Caki2 (cell line): ENCODE measurements around the gene RNF167. TPM values are rescaled to one million over a fixed set of nuclear protein-coding genes. Genes with fewer than 3 reads are reported as not detected.

Source experiments
- DNase-seq: peaks from one replicate; pipeline ENCODE4 v3.0.0-alpha.2; 2015; ENCODE audit warnings: low read depth
- in situ Hi-C: cut with HindIII; loops from 2 replicates; pipeline ENCODE4 v1.10.0; 2016; ENCODE audit warnings: low sequenced_read_pairs, low pct_unique_long_range_greater_than_20kb, mixed read lengths
- total RNA-seq: library from RNA; depleted of rRNA; stranded (reverse); fragments of >200 nt; shearing (Covaris generic); gene quantifications from 2 replicates; pipeline ENCODE4 v1.2.3, GENCODE V29; 2014; ENCODE audit warnings: low replicate concordance; rRNA removed

Gene RNF167
- total RNA-seq: 45.6 and 57.1 TPM in 2 replicates

GRCh38 chr17:4939796-4940554 is at the start of gene RNF167, which contains the start of gene SLC25A11:
Gene RNF167, plus strand, starts transcription at chr17:4940268. Its CDS starts 642 bp downstream, at chr17:4940910.
Gene SLC25A11, minus strand, starts transcription at chr17:4940046. Its CDS starts 136 bp downstream, at chr17:4939910.
- peak; percentile 98 for DNase-seq
- in situ Hi-C loops: no loop called here

DNA sequence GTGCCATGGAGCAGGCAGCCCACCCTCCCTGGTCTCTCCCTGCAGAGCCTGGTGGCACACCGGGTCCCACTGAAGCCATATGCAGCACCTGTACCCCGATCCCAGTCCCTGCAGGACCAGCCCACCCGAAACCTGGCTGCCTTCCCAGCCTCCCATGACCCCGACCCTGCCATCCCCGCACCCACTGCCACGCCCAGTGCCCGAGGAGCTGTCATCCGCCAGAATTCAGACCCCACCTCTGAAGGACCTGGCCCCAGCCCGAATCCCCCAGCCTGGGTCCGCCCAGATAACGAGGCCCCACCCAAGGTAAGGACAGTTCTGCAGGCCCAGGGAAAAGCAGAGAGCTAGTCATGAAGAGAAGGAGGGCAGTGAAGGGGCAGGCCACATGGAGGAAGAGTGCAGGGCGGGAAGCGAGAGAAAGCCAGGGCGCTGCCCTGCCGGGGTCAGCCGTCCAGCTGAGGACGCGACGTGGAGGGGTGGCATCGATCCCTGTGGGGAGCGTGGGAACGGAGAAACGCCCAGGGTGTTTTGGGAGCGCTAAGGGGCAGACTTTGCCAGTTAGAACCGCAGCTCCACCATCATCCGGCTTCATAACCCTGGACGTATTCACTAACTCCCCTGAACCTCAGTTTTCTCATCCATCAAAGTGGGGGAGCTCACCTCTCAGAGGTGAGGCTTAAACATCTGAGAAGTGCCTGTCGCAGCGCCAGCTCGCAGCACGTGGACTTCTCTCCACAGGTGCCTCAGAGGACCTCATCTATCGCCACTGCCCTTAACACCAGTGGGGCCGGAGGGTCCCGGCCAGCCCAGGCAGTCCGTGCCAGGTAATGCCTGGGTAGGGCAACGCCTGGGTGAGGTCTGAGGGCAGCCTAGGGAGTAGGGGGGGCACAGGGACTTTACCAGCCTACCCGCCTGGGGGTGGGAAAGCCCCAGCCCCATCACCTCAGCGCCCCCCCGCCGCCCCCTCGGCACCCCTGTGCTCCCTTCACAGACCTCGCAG is 48.4 kb upstream of the RNF167 start:
- in situ Hi-C loops: no loop called here
- no peak for DNase-seq

DNA sequence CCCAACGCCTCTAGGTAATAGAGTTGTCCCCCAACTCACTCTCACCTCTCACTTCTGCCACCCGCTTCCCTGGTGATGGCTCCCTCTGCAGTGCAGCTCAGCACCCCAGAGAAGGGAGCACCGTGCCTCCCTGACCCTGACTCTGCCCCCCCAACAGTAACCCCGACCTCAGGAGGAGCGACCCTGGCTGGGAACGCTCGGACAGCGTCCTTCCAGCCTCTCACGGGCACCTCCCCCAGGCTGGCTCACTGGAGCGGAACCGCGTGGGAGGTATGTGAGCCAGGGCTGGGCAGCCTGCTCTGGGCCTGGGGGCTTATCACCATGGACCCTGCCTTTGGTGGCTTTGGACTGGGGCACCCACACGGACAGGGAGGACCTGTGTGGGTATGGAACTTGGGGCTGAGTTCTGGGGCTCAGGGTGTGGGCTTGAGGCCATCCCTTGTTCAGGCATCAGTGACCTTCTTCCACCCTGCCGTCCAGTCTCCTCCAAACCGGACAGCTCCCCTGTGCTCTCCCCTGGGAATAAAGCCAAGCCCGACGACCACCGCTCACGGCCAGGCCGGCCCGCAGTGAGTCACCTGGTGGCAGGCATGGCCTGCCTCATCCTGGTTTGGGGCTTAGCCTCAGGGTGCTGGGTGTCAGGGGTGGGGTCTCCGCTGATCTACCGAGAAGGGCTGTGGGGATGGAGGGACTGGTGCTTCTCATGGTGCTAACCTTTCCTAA is 47.4 kb upstream of the RNF167 start:
- no peak for DNase-seq
- in situ Hi-C loops: no loop called here

DNA sequence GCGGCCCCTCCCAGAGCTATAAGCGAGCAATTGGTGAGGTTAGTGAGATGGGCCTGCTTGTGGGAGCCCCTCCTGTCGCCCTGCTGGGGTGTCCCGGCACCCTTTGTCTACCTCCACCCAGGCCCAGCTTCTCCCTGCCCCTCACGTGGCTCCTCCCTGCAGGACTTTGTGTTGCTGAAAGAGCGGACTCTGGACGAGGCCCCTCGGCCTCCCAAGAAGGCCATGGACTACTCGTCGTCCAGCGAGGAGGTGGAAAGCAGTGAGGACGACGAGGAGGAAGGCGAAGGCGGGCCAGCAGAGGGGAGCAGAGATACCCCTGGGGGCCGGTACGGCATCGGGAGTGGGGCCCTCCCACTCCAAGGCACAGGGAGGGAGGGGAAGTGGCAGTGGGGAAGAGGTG is 46.8 kb upstream of the RNF167 start:
- DNase-seq: no peak
- in situ Hi-C loops: no loop called here

- in situ Hi-C loops: no loop called here
- DNase-seq: no peak
These were observed 46.1 kb upstream of the RNF167 start for GRCh38 chr17:4893721-4894560.

GRCh38 chr17:4895121-4895520 is 44.9 kb upstream of the RNF167 start:
- no peak for DNase-seq
- in situ Hi-C loops: no loop called here

- in situ Hi-C loops: no loop called here
- DNase-seq: no peak
These were observed 44.3 kb upstream of the RNF167 start for GRCh38 chr17:4895657-4896331.

GRCh38 chr17:4896332-4897197 is 43.5 kb upstream of the RNF167 start:
- no peak for DNase-seq
- in situ Hi-C loops: no loop called here

DNA sequence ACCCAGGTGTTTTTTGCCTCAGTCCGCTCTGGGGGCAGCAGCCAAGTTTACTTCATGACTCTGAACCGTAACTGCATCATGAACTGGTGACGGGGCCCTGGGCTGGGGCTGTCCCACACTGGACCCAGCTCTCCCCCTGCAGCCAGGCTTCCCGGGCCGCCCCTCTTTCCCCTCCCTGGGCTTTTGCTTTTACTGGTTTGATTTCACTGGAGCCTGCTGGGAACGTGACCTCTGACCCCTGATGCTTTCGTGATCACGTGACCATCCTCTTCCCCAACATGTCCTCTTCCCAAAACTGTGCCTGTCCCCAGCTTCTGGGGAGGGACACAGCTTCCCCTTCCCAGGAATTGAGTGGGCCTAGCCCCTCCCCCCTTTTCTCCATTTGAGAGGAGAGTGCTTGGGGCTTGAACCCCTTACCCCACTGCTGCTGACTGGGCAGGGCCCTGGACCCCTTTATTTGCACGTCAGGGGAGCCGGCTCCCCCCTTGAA is 42.8 kb upstream of the RNF167 start:
- in situ Hi-C loops: no loop called here
- DNase-seq: no peak

DNA sequence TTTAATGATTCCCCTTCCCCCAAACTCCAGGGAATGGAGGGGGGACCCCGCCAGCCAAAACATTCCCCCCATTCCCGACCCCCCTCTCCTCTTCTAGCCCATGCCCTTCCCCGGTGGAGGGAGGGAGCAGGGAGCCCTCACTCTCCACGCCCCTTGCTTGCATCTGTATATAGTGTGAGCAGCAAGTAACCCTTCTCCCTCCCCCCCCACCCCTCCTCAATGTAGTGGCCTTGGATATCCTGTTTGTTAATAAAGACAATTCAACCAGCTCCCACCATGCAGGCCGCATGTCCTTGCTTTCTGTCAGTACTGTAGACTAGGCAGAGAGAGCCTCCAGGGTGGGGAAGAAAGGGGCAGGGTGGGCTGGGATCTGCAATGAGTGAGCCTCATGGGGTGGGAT is 42.3 kb upstream of the RNF167 start:
- in situ Hi-C loops: no loop called here
- DNase-seq: no peak

DNA sequence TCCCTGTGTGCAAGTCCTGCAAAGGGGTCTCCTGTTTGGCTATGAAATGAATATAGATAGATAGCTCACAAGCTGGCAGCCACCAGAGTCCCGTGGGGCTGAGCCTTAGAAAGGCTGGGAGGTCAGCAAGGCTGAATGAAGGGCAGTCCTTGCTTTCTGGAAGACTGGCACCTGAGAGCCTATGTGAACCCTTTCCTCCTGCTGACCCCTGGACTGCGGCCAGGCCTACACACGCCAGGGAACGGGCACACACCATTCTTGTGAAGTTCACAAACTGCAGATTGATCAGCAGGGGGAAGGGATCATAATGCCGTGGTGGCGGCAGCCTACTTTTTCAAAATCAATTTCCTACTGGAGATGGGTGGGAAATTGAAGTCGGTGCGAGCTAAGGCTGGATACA is 41.7 kb upstream of the RNF167 start:
- no peak for DNase-seq
- in situ Hi-C loops: no loop called here

DNA sequence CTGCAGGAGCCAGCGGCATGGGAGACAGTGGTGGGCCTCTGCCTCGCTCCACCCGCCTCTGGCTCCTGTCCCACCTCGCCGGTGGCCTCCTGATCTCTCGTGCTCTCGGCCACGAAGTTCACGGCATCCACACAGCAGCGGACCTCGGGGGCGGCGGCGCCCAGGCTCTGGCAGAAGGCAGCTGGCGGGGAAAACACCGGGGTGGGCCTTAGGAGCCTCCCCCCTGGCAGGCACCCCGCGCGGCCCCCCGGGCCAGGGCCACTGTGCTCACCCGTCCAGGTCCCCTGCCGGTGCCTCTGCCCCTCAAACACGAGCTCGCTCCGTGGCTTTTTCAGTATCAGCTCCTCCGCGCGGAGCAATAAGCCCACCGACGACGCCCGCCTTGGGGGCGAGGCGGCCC is 41.1 kb upstream of the RNF167 start:
- no peak for DNase-seq
- in situ Hi-C loops: no loop called here

- peak; percentile 61 for DNase-seq
- in situ Hi-C loops: no loop called here
These were observed 40.5 kb upstream of the RNF167 start, which contains the start of gene C17orf107 for GRCh38 chr17:4899341-4900230. Gene C17orf107, plus strand, starts transcription at chr17:4899536. Its CDS starts 227 bp downstream, at chr17:4899763.

- no peak for DNase-seq
- in situ Hi-C loops: no loop called here
These were observed 39.6 kb upstream of the RNF167 start for GRCh38 chr17:4900231-4901107.
